GM12878 (cell line): Measurements from ENCODE around the gene PAQR8. TPM values are rescaled to one million over a fixed set of nuclear protein-coding genes. Genes with fewer than 3 reads are reported as not detected.

ENCODE experiments used
- ATAC-seq: fragments of 200-7000 bp; cut with Tn5 transposase; 3 replicates; pipeline ENCODE4 v1.9.1; 2020; ENCODE audit warnings: mild to moderate bottlenecking, moderate library complexity
- BruUV-seq: library from RNA; stranded (reverse); fragments of 400-500 nt; replicated peaks from 2 replicates; lab custom pipeline; 2021; lab: Mats Ljungman, UMichigan
- CTCF ChIA-PET: fragments of 300-600 bp; sonication (Branson Sonifier 250); formaldehyde crosslinking; extraction: SDS; loops from one replicate; lab custom pipeline; 2021; ENCODE audit warnings: inconsistent platforms; lab: Yijun Ruan, JAX
- POLR2A ChIA-PET: fragments of 350-600 bp; formaldehyde crosslinking; extraction: SDS; loops from one replicate; lab custom pipeline; 2021; ENCODE audit warnings: inconsistent platforms; lab: Charles Lee
- RAD21 ChIA-PET: fragments of 300-600 bp; sonication (Branson Sonifier 250); formaldehyde crosslinking; loops from one replicate; lab custom pipeline; 2023; ENCODE audit warnings: antibody characterized with exemption; ENCODE audit not compliant: unreplicated experiment; lab: Charles Lee
- SMC1A ChIA-PET: fragments of 300-600 bp; sonication (Branson Sonifier 250); formaldehyde crosslinking; loops from one replicate; lab custom pipeline; 2023; ENCODE audit not compliant: unreplicated experiment, uncharacterized antibody; lab: Charles Lee
- DNase-seq: peaks from one replicate; pipeline ENCODE4 v3.0.0-alpha.2; 2011; ENCODE audit warnings: low read depth, low spot score
- FAIRE-seq: peaks from 3 replicates; lab custom pipeline; 2011; peaks lifted over from hg19 to GRCh38; lab: Jason Lieb, UNC
- H2AFZ ChIP-seq: 2 replicates; pipeline ENCODE4 v1.6.0; 2011; ENCODE audit warnings: low read depth, low read length, control low read depth; ENCODE audit not compliant: control insufficient read depth
- H3K27ac ChIP-seq: 2 replicates; pipeline ENCODE4 v1.5.1; 2011; ENCODE audit warnings: control low read depth; ENCODE audit not compliant: control insufficient read depth, insufficient read depth
- H3K27me3 ChIP-seq, 2 experiments: replicated peaks in 1 of 2; 2 replicates each; pipeline versions ENCODE4 v1.6.0 to v1.6.1; 2011; ENCODE audit warnings: low read length in 1 of 2; ENCODE audit not compliant: control insufficient read depth in 2 of 2, insufficient read depth in 2 of 2
- H3K36me3 ChIP-seq, 2 experiments: 2 replicates each; pipeline ENCODE4 v1.5.1; 2011; ENCODE audit warnings: low read length in 1 of 2; ENCODE audit not compliant: control insufficient read depth in 2 of 2, insufficient read depth in 2 of 2
- H3K4me1 ChIP-seq: 2 replicates; pipeline ENCODE4 v1.6.1; 2011; ENCODE audit warnings: mild to moderate bottlenecking, low read length, moderate library complexity, mixed read lengths; ENCODE audit not compliant: control insufficient read depth, insufficient read depth
- H3K4me2 ChIP-seq: 2 replicates; pipeline ENCODE4 v1.6.0; 2011; ENCODE audit warnings: control low read depth; ENCODE audit not compliant: control insufficient read depth, insufficient read depth
- H3K4me3 ChIP-seq: fragments of 200-600 bp; sonication (generic); 2 replicates; pipeline ENCODE4 v1.5.1; 2016
- H3K79me2 ChIP-seq: 2 replicates; pipeline ENCODE4 v1.6.0; 2011; ENCODE audit warnings: low read length; ENCODE audit not compliant: control insufficient read depth, insufficient read depth
- H3K9ac ChIP-seq: 2 replicates; pipeline ENCODE4 v1.8.0; 2011; ENCODE audit warnings: low read length, control low read depth, mixed read lengths; ENCODE audit not compliant: control insufficient read depth, insufficient read depth
- H3K9me3 ChIP-seq: replicated peaks from 3 replicates; pipeline ENCODE4 v1.5.1; 2011; ENCODE audit warnings: mild to moderate bottlenecking, low read length; ENCODE audit not compliant: control insufficient read depth, insufficient read depth
- H4K20me1 ChIP-seq: 2 replicates; pipeline ENCODE4 v1.6.0; 2011; ENCODE audit not compliant: control insufficient read depth, insufficient read depth
- ASH2L ChIP-seq: fragments of 300-600, 200-600 bp; sonication (generic); IDR thresholded peaks from 2 replicates; pipeline ENCODE4 v1.6.1; 2017; ENCODE audit warnings: low read depth, mild to moderate bottlenecking, borderline replicate concordance
- ATF2 ChIP-seq: IDR thresholded peaks from 2 replicates; pipeline ENCODE4 v1.6.1; 2012; ENCODE audit warnings: low read length, inconsistent platforms
- ATF3 ChIP-seq: IDR thresholded peaks from 2 replicates; pipeline ENCODE4 v1.6.1; 2011; ENCODE audit warnings: low read depth, mild to moderate bottlenecking, low read length, moderate library complexity, borderline replicate concordance; ENCODE audit errors: extremely low read depth
- BMI1 ChIP-seq: fragments of 450-650 bp; IDR thresholded peaks from 2 replicates; pipeline ENCODE4 v1.6.1; 2016; ENCODE audit warnings: mild to moderate bottlenecking, moderate library complexity, borderline replicate concordance
- DPF2 ChIP-seq: fragments of 450-650 bp; IDR thresholded peaks from 2 replicates; pipeline ENCODE4 v1.6.1; 2017; ENCODE audit warnings: mild to moderate bottlenecking
- HSF1 ChIP-seq: fragments of 150-350 bp; IDR thresholded peaks from 2 replicates; pipeline ENCODE4 v1.6.1; 2014; ENCODE audit warnings: mild to moderate bottlenecking, low read depth, low read length
- IKZF1 ChIP-seq: fragments of 450-650 bp; conservative IDR thresholded peaks from 2 replicates; pipeline ENCODE4 v1.6.1; 2017; ENCODE audit warnings: antibody characterized with exemption, mild to moderate bottlenecking
- MLLT1 ChIP-seq: fragments of 450-650 bp; IDR thresholded peaks from 2 replicates; pipeline ENCODE4 v1.6.1; 2016; ENCODE audit warnings: mild to moderate bottlenecking
- NR2F1 ChIP-seq: fragments of 450-650 bp; conservative IDR thresholded peaks from 2 replicates; pipeline ENCODE4 v1.6.1; 2017; ENCODE audit warnings: mild to moderate bottlenecking
- RCOR1 ChIP-seq: conservative IDR thresholded peaks from 2 replicates; pipeline ENCODE4 v1.6.1; 2012; ENCODE audit warnings: low read depth, low read length, improper control_type of control experiment
- SKIL ChIP-seq: fragments of 450-650 bp; IDR thresholded peaks from 2 replicates; pipeline ENCODE4 v1.6.1; 2017; ENCODE audit warnings: mild to moderate bottlenecking, low read depth, inconsistent platforms; ENCODE audit not compliant: poor library complexity, severe bottlenecking
- TAF1 ChIP-seq: IDR thresholded peaks from 2 replicates; pipeline ENCODE4 v1.6.1; 2011; ENCODE audit warnings: mild to moderate bottlenecking, low read depth, low read length, borderline replicate concordance
- ZNF622 ChIP-seq: fragments of 450-650 bp; IDR thresholded peaks from 2 replicates; pipeline ENCODE4 v1.6.1; 2017; ENCODE audit warnings: mild to moderate bottlenecking, inconsistent platforms
- WGBS: methylation state at CpG from one replicate; pipeline ENCODE4 v1.1.6; 2016; ENCODE audit warnings: low lambda C conversion rate; ENCODE audit not compliant: insufficient replicate concordance, insufficient coverage; ENCODE audit errors: missing lambda C conversion rate; 5-methylcytosine and 5-hydroxymethylcytosine counted together
- in situ Hi-C: fragments of 300-500 bp; cut with MboI; formaldehyde crosslinking; loops from 9 replicates; pipeline ENCODE4 v1.14.3; 2018; ENCODE audit warnings: mixed read lengths
- intact Hi-C: fragments of 100-400 bp; cut with micrococcal nuclease; formaldehyde crosslinking; loops from one replicate; pipeline ENCODE4 v1.14.2; 2022; ENCODE audit not compliant: unreplicated experiment
- polyA plus RNA-seq, 11 experiments: library from polyadenylated mRNA; depleted of rRNA in 4 of 11; unstranded in 6 of 11; stranded (reverse) in 5 of 11; fragments of >200 nt; fragmentation: Nextera tagmentation in 4 of 11; fragmentation: Illumina TruSeq in 1 of 11; extraction: Ambion mirVana in 4 of 11; extraction: Trizol in 1 of 11; gene quantifications; 1 replicate in 1 of 11; 2 replicates in 10 of 11; pipeline versions ENCODE4 v1.2.1 to v1.2.3, GENCODE V29; 2011 to 2016; ENCODE audit warnings: inconsistent platforms in 2 of 11, missing spikeins in 2 of 11, low read depth in 1 of 11
- total RNA-seq, 4 experiments: library from RNA; depleted of rRNA in 3 of 4; stranded (reverse); fragments of >200 nt in 3 of 4; fragmentation: Illumina TruSeq in 1 of 4; extraction: Trizol in 1 of 4; gene quantifications; 2 replicates each; pipeline versions ENCODE4 v1.2.1 to v1.2.3, GENCODE V29; 2013 to 2021

Gene PAQR8
- total and polyA plus RNA-seq, 10 of the 15 experiments (the other 5 are each of a cell fraction or from before 2014, with no cell fraction given): 3.9 to 22.4 (median 14.6) TPM

GRCh38 chr6:52389264-52389625, 27.3 kb downstream of the PAQR8 start (continued):
- TF ChIP-seq SKIL: no peak
- no peak for TF ChIP-seq IKZF1
- no peak for TF ChIP-seq BMI1
- TF ChIP-seq RCOR1: no peak
- TF ChIP-seq, all 136 proteins: peak for 0

GRCh38 chr6:52389626-52390360, 27.8 kb downstream of the PAQR8 start:
- FAIRE-seq (peak; percentile 84), DNase-seq (peak; percentile 87), ATAC-seq (peak; percentile 78)
- ChIA-PET POLR2A (interaction anchor here (0.6 to 7.0 kb wide), 19 partner anchors 8 to 768 kb away, joined by 3 to 74 read pairs (median 6); partner anchors contain the start of genes MCM3 and PAQR8), CTCF (interaction anchor here (0.5 to 7.7 kb wide), 32 partner anchors 9 to 1783 kb away, joined by 3 to 85 read pairs (median 5); partner anchors contain the start of genes EFHC1, MCM3 and PAQR8), RAD21 (interaction anchor here (0.8 to 7.0 kb wide), 32 partner anchors 9 to 278 kb away, joined by 3 to 112 read pairs (median 6); partner anchors contain the start of genes EFHC1, MCM3 and PAQR8), SMC1A (interaction anchor here (0.6 to 9.3 kb wide), 35 partner anchors 9 to 278 kb away, joined by 3 to 156 read pairs (median 5); partner anchors contain the start of genes EFHC1, MCM3 and PAQR8)
- H3K79me2 ChIP-seq: peaks cover 10% of the 10 kb centered on the region
- H3K4me3 ChIP-seq: peak overlapping the region; percentile 43; the same call in 1 of the 2 replicates
- H3K27ac ChIP-seq: peak overlapping the region; percentile 94
- H3K36me3 ChIP-seq: no peaks in the 10 kb centered on the region
- in situ Hi-C loops: loop anchor here (5.0 kb wide), 2 partner anchors 87 to 227 kb away; no protein-coding TSS in a partner anchor
- peak overlapping the region; percentile 39 for H3K9ac ChIP-seq
- H3K9me3 ChIP-seq: peaks cover 3% of the 10 kb centered on the region
- peak overlapping the region; percentile 2; the same call in 1 of the 2 replicates for H2AFZ ChIP-seq
- H3K27me3 ChIP-seq: no peaks in the 10 kb centered on the region
- peaks cover 63% of the 10 kb centered on the region for H3K4me1 ChIP-seq
- 0% methylated on average over 8 of the region's 8 CpGs for WGBS
- peak overlapping the region; percentile 86 for H3K4me2 ChIP-seq
- H4K20me1 ChIP-seq: no peaks in the 10 kb centered on the region
- TSS peak; percentile 93 for BruUV-seq
- intact Hi-C loops: loop anchor here (1.0 to 2.0 kb wide), 3 partner anchors 37 to 102 kb away; no protein-coding TSS in a partner anchor
- TF ChIP-seq ATF3 (no peak), ATF2 (peak; percentile 77), MLLT1 (no peak), HSF1 (no peak), ASH2L (0 out of 2 replicates have a peak, but pooled peaks have one; percentile 30), ZNF622 (no peak), NR2F1 (0 out of 2 replicates have a peak, but pooled peaks have one; percentile 40), TAF1 (no peak; the same call in 1 of the 2 replicates), DPF2 (peak; percentile 96)
